Caco-2 (cell line): ENCODE measurements around the gene ATP9A. TPM values are rescaled to one million over a fixed set of nuclear protein-coding genes. Genes with fewer than 3 reads are reported as not detected.

Source experiments
- BruUV-seq: library from RNA; stranded (reverse); fragments of 400-500 nt; replicated peaks from 2 replicates; lab custom pipeline; 2021; lab: Mats Ljungman, UMichigan
- CTCF ChIA-PET: fragments of 300-600 bp; sonication (Branson Sonifier 250); formaldehyde crosslinking; loops from one replicate; lab custom pipeline; 2022; ENCODE audit warnings: antibody characterized with exemption; lab: Charles Lee
- POLR2A ChIA-PET: fragments of 300-600 bp; sonication (Branson Sonifier 250); formaldehyde crosslinking; loops from one replicate; lab custom pipeline; 2022; ENCODE audit warnings: antibody characterized with exemption; lab: Charles Lee
- DNase-seq, 2 experiments: peaks; one replicate each; pipeline versions ENCODE4 v3.0.0 to v3.0.0-alpha.2; 2020 to 2022
- H3K27me3 ChIP-seq: replicated peaks from 2 replicates; pipeline ENCODE4 v1.6.0; 2011; ENCODE audit warnings: low read length; ENCODE audit not compliant: control insufficient read depth, insufficient read depth
- H3K36me3 ChIP-seq: 2 replicates; pipeline ENCODE4 v1.5.1; 2011; ENCODE audit warnings: low read length; ENCODE audit not compliant: control insufficient read depth, insufficient read depth
- H3K4me1 ChIP-seq: fragments of 250-450 bp; sonication (Bioruptor Pico); 2 replicates; pipeline ENCODE4 v1.5.1; 2020; ENCODE audit warnings: mild to moderate bottlenecking
- H3K4me3 ChIP-seq: 2 replicates; pipeline ENCODE4 v1.5.1; 2011; ENCODE audit warnings: low read depth, mild to moderate bottlenecking, control low read depth, low read length
- H3K9me3 ChIP-seq: fragments of 250-450 bp; sonication (Bioruptor Pico); 2 replicates; pipeline ENCODE4 v1.5.1; 2020; ENCODE audit warnings: mild to moderate bottlenecking, moderate library complexity
- H3K27ac Mint-ChIP-seq: one replicate; pipeline ENCODE4 v1.8.0; 2022; ENCODE audit warnings: mixed read lengths; ENCODE audit not compliant: unreplicated experiment
- H3K27me3 Mint-ChIP-seq: one replicate; pipeline ENCODE4 v1.8.0; 2022; ENCODE audit warnings: mixed read lengths; ENCODE audit not compliant: insufficient read depth, unreplicated experiment
- H3K36me3 Mint-ChIP-seq: one replicate; pipeline ENCODE4 v1.8.0; 2022; ENCODE audit warnings: mild to moderate bottlenecking, mixed read lengths; ENCODE audit not compliant: insufficient read depth, unreplicated experiment
- H3K4me1 Mint-ChIP-seq: one replicate; pipeline ENCODE4 v1.8.0; 2022; ENCODE audit warnings: low read depth, mixed read lengths; ENCODE audit not compliant: unreplicated experiment
- H3K4me3 Mint-ChIP-seq: one replicate; pipeline ENCODE4 v1.8.0; 2022; ENCODE audit warnings: mild to moderate bottlenecking, moderate library complexity, mixed read lengths; ENCODE audit not compliant: unreplicated experiment
- H3K9me3 Mint-ChIP-seq: one replicate; pipeline ENCODE4 v1.8.0; 2022; ENCODE audit warnings: mixed read lengths; ENCODE audit not compliant: unreplicated experiment
- CTCF ChIP-seq, 2 experiments: fragments of 200-600 bp in 1 of 2; IDR thresholded peaks; 1 replicate in 1 of 2; 2 replicates in 1 of 2; pipeline versions ENCODE4 v1.5.1 to v1.8.0; 2011 to 2022; ENCODE audit warnings: antibody characterized with exemption in 1 of 2, control low read depth in 1 of 2, inconsistent platforms in 1 of 2, low read depth in 1 of 2, low read length in 1 of 2, mild to moderate bottlenecking in 1 of 2, moderate library complexity in 1 of 2; ENCODE audit not compliant: insufficient read depth in 1 of 2, severe bottlenecking in 1 of 2, unreplicated experiment in 1 of 2
- intact Hi-C: fragments of 100-400 bp; cut with micrococcal nuclease; formaldehyde crosslinking; loops from one replicate; pipeline ENCODE4 v1.10.0; 2022; ENCODE audit not compliant: unreplicated experiment
- total RNA-seq: library from RNA; stranded (reverse); gene quantifications from 2 replicates; pipeline ENCODE4 v1.2.3, GENCODE V29; 2022

ATP9A gene
- total RNA-seq, 1 experiment from 2014 or later: 102 TPM

GRCh38 chr20:51732096-51732791 is 35.9 kb downstream of the ATP9A start:
- H3K4me3 ChIP-seq: no peak overlapping the region
- no peaks in the 10 kb centered on the region for H3K27me3 ChIP-seq
- peaks cover 20% of the 10 kb centered on the region for H3K4me1 ChIP-seq
- H3K27me3 Mint-ChIP-seq: no peaks in the 10 kb centered on the region
- BruUV-seq: no TSS peak
- no peak for TF ChIP-seq CTCF (IDR thresholded peaks at IDR 0.05; ENCODE audit: insufficient read depth in 1 of 2, low read depth in 1 of 2, low read length in 1 of 2, severe bottlenecking in 1 of 2, unreplicated experiment in 1 of 2)
- peaks cover 41% of the 10 kb centered on the region for H3K4me1 Mint-ChIP-seq
- peak overlapping the region; percentile 62 for H3K27ac Mint-ChIP-seq
- intact Hi-C loops: no loop called here
- H3K36me3 ChIP-seq: no peaks in the 10 kb centered on the region
- no peaks in the 10 kb centered on the region for H3K9me3 ChIP-seq
- H3K9me3 Mint-ChIP-seq: no peaks in the 10 kb centered on the region
- CTCF ChIA-PET: interaction anchor here (1.2 to 1.4 kb wide), 2 partner anchors 32 to 35 kb away, joined by 4 read pairs; no protein-coding TSS in a partner anchor
- no peak overlapping the region for H3K4me3 Mint-ChIP-seq
- H3K36me3 Mint-ChIP-seq: peaks cover 15% of the 10 kb centered on the region
- no peak for DNase-seq
- POLR2A ChIA-PET: no interaction called here

- H3K9me3 Mint-ChIP-seq: no peaks in the 10 kb centered on the region
- intact Hi-C loops: no loop called here
- ChIA-PET POLR2A (no interaction called here), CTCF (interaction anchor here (1.2 to 1.4 kb wide), 2 partner anchors 31 to 35 kb away, joined by 4 read pairs; no protein-coding TSS in a partner anchor)
- H3K4me1 ChIP-seq: peaks cover 20% of the 10 kb centered on the region
- H3K27ac Mint-ChIP-seq: no peak overlapping the region
- no peaks in the 10 kb centered on the region for H3K27me3 Mint-ChIP-seq
- no peaks in the 10 kb centered on the region for H3K27me3 ChIP-seq
- H3K4me3 ChIP-seq: no peak overlapping the region
- no peak for DNase-seq
- no TSS peak for BruUV-seq
- peaks cover 15% of the 10 kb centered on the region for H3K36me3 Mint-ChIP-seq
- H3K9me3 ChIP-seq: no peaks in the 10 kb centered on the region
- no peak overlapping the region for H3K4me3 Mint-ChIP-seq
- no peaks in the 10 kb centered on the region for H3K36me3 ChIP-seq
- peaks cover 35% of the 10 kb centered on the region for H3K4me1 Mint-ChIP-seq
- TF ChIP-seq CTCF (IDR thresholded peaks at IDR 0.05; ENCODE audit: insufficient read depth in 1 of 2, low read depth in 1 of 2, low read length in 1 of 2, severe bottlenecking in 1 of 2, unreplicated experiment in 1 of 2): no peak
Observed at GRCh38 chr20:51731731-51732095, 36.5 kb downstream of the ATP9A start.

- Histone ChIP-seq H3K36me3 (no peaks in the 10 kb centered on the region), H3K27me3 (no peaks in the 10 kb centered on the region), H3K9me3 (no peaks in the 10 kb centered on the region), H3K4me1 (peaks cover 13% of the 10 kb centered on the region), H3K4me3 (no peak overlapping the region)
- POLR2A ChIA-PET: no interaction called here
- Mint-ChIP-seq H3K4me3 (no peak overlapping the region), H3K27me3 (no peaks in the 10 kb centered on the region), H3K9me3 (no peaks in the 10 kb centered on the region), H3K27ac (no peak overlapping the region), H3K4me1 (peaks cover 23% of the 10 kb centered on the region), H3K36me3 (peaks cover 27% of the 10 kb centered on the region)
- no peak for TF ChIP-seq CTCF (IDR thresholded peaks at IDR 0.05; ENCODE audit: insufficient read depth in 1 of 2, low read depth in 1 of 2, low read length in 1 of 2, severe bottlenecking in 1 of 2, unreplicated experiment in 1 of 2)
- BruUV-seq: no TSS peak
- no peak for DNase-seq
- CTCF ChIA-PET: no interaction called here
- intact Hi-C loops: no loop called here
Observed at GRCh38 chr20:51729771-51730170, 38.4 kb downstream of the ATP9A start.
